Bronchial epithelial cell (primary cell): ENCODE measurements around the gene TNFSF18. TPM values are rescaled to one million over a fixed set of nuclear protein-coding genes. Genes with fewer than 3 reads are reported as not detected.
"Not testable (repeated sequence)": the region's sequence is repeated elsewhere in the genome, so short reads cannot be mapped to it uniquely, and the experiment has no call there.

ENCODE experiments used
- DNase-seq: peaks from one replicate; pipeline ENCODE4 v3.0.0-alpha.2; 2010; ENCODE audit warnings: low read depth
- FAIRE-seq: peaks from 2 replicates; lab custom pipeline; 2011; peaks lifted over from hg19 to GRCh38; lab: Jason Lieb, UNC
- H3K27me3 ChIP-seq: 2 replicates; pipeline ENCODE4 v1.5.1; 2011; ENCODE audit warnings: low read length; ENCODE audit not compliant: control insufficient read depth, insufficient read depth
- H3K36me3 ChIP-seq: 2 replicates; pipeline ENCODE4 v1.5.1; 2011; ENCODE audit warnings: low read length; ENCODE audit not compliant: control insufficient read depth, insufficient read depth
- H3K4me3 ChIP-seq: 2 replicates; pipeline ENCODE4 v1.5.1; 2011; ENCODE audit warnings: mild to moderate bottlenecking, low read depth, low read length, control low read depth
- total RNA-seq: library from RNA; depleted of rRNA; stranded (reverse); fragments of >200 nt; gene quantifications from 2 replicates; pipeline ENCODE4 v1.2.1, GENCODE V29; 2014
- TF ChIP-seq, protein P1 (sequence below): IDR thresholded peaks from 2 replicates; pipeline ENCODE4 v1.5.1; 2011; ENCODE audit warnings: mild to moderate bottlenecking, moderate library complexity, low read length, control low read depth, inconsistent platforms; ENCODE audit not compliant: insufficient read depth, severe bottlenecking

Gene TNFSF18
- total RNA-seq, 1 donor from 2014 or later = not detected

DNA sequence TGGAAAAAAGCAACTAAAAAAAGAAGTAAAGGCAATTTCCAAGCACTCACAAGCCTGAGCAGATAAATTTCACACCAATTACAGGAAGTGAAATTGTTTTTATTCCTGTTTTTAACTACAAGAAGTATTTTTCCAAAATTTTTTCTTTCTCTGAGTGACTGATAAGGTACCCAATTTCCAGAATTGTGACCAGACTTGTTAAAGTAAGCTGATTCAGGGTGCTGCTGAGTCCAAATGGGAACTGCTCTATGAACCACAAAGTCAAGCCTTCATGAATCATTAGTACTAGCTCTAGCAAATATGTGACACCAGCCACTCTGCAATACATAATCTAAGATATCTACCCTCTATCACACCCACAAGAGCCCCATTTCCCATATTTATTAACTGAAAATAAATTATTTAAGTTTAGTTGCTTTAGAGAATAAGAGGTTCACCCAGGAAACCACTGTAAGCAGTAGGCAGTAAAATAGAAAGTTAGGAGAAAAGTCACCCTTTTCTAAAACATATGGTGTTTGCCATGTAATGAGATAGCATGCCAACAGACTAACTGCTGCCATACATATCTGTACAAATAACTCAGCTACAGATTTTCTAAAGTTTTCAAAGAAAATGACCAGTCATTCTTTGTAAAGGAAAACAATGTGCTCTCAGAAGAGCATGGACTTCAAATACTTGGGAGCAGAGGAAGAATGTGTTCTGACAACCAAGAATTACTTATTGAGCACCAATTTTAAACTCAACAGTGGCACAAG is 43.1 kb upstream of the TNFSF18 start:
- FAIRE-seq (no peak), DNase-seq (peak; percentile 52)

DNA sequence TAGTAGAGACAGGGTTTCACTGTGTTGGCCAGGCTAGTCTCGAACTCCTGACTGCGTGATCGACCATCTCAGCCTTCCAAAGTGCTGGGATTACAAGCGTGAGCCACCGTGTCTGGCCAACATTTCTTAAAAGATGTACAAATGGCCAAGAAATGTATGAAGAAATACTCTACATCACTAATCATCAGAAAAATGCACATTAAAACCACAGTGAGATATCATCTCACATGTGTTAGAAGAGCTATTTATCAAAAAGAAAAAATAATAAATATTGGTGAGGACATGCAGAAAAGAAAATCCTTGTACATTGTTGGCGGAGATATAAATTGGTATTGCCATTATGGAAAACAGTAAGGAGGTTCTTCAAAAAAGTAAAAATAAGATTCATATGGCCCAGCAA is 33.6 kb upstream of the TNFSF18 start:
- DNase-seq (no peak), FAIRE-seq (no peak)
- no peaks in the 10 kb centered on the region for H3K36me3 ChIP-seq
- no peaks in the 10 kb centered on the region for H3K27me3 ChIP-seq
- no peak overlapping the region for H3K4me3 ChIP-seq
- TF ChIP-seq, protein P1, sequence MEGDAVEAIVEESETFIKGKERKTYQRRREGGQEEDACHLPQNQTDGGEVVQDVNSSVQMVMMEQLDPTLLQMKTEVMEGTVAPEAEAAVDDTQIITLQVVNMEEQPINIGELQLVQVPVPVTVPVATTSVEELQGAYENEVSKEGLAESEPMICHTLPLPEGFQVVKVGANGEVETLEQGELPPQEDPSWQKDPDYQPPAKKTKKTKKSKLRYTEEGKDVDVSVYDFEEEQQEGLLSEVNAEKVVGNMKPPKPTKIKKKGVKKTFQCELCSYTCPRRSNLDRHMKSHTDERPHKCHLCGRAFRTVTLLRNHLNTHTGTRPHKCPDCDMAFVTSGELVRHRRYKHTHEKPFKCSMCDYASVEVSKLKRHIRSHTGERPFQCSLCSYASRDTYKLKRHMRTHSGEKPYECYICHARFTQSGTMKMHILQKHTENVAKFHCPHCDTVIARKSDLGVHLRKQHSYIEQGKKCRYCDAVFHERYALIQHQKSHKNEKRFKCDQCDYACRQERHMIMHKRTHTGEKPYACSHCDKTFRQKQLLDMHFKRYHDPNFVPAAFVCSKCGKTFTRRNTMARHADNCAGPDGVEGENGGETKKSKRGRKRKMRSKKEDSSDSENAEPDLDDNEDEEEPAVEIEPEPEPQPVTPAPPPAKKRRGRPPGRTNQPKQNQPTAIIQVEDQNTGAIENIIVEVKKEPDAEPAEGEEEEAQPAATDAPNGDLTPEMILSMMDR = no peak

More for the DNA sequence above, 43.1 kb upstream of the TNFSF18 start:
- H3K36me3 ChIP-seq = no peaks in the 10 kb centered on the region
- TF ChIP-seq, protein P1 = no peak
- no peak overlapping the region for H3K4me3 ChIP-seq
- no peaks in the 10 kb centered on the region for H3K27me3 ChIP-seq

DNA sequence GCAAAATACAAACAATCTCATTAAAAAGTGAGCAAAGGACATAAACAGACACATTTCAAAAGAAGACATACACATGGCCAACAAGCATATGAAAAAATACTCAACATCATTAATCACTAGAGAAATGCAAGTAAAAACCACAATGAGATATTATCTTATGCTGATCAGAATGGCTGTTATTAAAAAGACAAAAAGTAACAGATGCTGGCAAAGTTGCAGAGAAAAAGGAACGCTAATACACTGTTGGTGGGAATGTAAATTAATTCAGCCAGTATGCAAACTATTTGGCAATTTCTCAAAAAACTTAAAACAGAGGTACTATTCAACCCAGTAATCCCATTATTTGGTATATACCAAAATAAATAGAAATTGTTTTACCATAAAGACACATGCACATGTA is 32.2 kb upstream of the TNFSF18 start:
- Histone ChIP-seq H3K4me3 (no peak overlapping the region), H3K27me3 (no peaks in the 10 kb centered on the region), H3K36me3 (no peaks in the 10 kb centered on the region)
- TF ChIP-seq, protein P1 = no peak
- FAIRE-seq (no peak), DNase-seq (no peak)

DNA sequence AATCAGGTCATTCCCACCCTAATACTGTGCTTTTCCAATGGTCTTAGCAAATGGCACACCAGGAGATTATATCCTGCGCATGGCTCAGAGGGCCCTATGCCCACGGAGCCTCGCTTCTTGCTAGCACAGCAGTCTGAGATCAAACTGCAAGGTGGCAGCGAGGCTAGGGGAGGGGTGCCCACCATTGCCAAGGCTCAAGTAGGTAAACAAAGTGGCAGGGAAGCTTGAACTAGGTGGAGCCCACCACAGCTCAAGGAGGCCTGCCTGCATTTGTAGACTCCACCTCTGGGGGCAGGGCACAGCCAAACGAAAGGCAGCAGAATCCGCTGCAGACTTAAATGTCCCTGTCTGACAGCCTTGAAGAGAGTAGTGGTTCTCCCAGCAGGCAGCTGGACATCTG is 23.5 kb upstream of the TNFSF18 start:
- H3K4me3 ChIP-seq, H3K36me3 ChIP-seq, FAIRE-seq, DNase-seq, H3K27me3 ChIP-seq: not testable (repeated sequence)

DNA sequence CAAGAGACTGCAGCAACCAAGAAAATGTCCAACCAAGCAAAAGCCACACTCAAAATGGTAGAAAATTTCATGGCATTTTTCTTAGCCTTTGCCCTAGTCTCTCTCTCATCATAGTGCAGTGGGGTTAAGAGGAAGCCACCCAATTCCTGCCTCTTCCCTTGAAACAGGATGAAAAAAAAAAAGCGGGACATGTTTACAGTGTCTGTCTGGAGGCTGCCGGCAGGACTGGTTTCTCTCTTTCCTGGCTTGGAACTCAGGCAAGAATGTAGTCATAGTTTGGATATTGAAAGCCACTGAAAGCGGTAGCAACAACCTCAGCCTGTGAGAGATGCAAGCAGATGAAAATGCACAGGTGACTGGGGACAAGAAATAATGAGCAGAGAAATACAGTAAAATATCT is 13.3 kb upstream of the TNFSF18 start:
- TF ChIP-seq, protein P1 = no peak
- no peaks in the 10 kb centered on the region for H3K27me3 ChIP-seq
- no peak overlapping the region for H3K4me3 ChIP-seq
- no peaks in the 10 kb centered on the region for H3K36me3 ChIP-seq
- FAIRE-seq (no peak), DNase-seq (peak; percentile 52)

DNA sequence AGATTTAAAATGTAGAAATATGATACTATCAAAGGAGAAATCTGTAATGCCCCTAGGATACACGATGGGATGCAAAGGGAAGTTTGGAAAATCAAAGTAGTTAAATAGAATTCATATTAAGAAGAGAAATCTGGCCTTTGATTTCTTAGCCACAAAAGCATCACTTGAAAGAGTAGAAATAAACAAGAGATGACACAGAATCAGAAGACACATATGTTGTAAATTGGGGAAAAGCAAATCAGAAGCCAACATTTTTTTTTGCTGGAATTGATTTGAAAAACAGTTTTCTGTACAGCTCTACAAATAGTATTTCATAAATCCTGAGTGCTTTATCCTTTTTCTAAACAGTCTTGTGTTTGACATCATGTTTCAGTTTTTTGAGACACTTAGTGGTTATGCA is 12.4 kb upstream of the TNFSF18 start:
- TF ChIP-seq, protein P1 = no peak
- FAIRE-seq (no peak), DNase-seq (no peak)
- no peaks in the 10 kb centered on the region for H3K27me3 ChIP-seq
- H3K36me3 ChIP-seq = no peaks in the 10 kb centered on the region
- H3K4me3 ChIP-seq = no peak overlapping the region
